ENCODE data around the gene HECTD4.
"Not testable (repeated sequence)": the region's sequence is repeated elsewhere in the genome, so short reads cannot be mapped to it uniquely, and the experiment has no call there.

Gene HECTD4

DNA sequence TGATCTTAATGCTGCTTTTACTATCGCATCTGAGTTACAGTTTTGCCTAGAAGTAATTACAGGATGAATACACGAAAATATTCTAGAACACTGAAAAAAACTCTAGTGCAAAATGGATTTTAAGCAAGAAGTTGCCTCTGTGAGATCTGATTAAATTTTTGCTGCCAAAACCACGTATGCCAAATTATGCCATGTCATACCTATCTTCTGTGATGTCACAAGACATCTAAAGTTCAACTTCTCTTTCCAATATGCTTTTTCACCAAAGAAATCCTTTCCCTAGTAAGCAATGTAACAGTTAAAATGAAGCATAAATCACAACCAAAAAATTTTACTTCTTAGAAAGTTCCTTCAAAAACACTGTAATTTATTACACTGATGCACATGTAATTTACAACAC lies 39.6 kb downstream of the HECTD4 start:
- in situ Hi-C loops (cut with HindIII; ENCODE audit: low pct_unique_long_range_greater_than_20kb, low sequenced_read_pairs): no loop called here
- TF ChIP-seq JUND (IDR thresholded peaks at IDR 0.05; ENCODE audit: low read depth): no peak
- no peak for DNase-seq (ENCODE audit: low read depth in 1 of 2, low spot score in 1 of 2)

DNA sequence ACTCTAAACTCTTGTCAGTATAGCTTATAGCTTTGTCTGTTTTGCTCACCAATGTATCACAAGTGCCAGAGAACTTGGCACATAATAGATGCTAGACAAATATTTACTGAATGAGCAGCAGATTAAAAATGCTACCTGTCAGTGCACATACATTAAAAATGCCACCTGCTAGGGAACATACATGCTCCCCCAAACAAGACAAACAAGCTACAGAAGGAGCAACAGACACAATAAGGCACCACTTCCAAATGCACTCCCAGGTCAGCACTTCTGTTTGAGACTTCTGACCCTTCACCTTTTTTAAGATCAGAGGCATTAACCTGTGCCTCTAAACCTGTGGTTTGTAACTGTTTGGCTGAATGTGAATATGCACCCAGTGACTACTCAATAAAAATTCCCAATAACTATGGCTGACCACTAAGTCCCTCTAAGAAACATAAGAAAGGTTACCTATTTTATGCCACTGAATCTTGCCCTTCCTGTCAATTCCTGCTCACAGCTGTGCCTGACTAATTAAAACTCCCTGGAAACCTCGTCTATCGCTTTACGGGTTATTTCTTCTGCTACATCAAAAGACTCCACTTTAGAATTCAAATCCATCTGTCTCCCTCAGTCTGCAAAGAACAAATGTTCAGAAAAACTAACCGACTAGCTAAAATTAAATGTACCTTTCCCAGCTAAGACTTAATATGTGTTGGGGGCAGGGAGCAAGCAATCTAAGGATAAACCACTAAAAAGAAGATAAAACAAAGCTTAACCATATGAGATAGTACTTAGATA lies 41.0 kb downstream of the HECTD4 start:
- in situ Hi-C loops (cut with HindIII; ENCODE audit: low pct_unique_long_range_greater_than_20kb, low sequenced_read_pairs): no loop called here
- DNase-seq (ENCODE audit: low read depth in 1 of 2, low spot score in 1 of 2): peak in 1 of 2 experiments; percentile 69
- TF ChIP-seq JUND (IDR thresholded peaks at IDR 0.05; ENCODE audit: low read depth): no peak

DNA sequence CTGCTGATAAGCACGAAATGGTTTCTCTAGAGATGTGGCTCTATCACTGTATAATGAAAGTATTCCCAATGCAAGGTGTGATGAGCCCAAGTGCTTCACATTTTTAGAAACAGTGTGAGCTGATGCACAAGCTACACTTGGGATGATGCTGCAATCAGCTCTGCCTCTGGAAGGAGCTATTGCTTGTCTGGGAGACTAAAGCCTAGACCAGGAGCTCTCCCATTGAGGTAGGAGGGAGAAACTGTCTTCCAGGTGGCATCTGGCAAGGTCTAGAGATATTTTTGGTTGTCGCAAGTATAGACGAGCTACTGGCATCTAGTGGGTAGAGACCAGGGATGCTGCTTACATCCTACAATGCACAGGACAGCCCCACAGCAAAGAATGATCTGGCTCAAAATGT lies 42.0 kb downstream of the HECTD4 start:
- in situ Hi-C loops (cut with HindIII; ENCODE audit: low pct_unique_long_range_greater_than_20kb, low sequenced_read_pairs): no loop called here
- no peak for DNase-seq (ENCODE audit: low read depth in 1 of 2, low spot score in 1 of 2)
- TF ChIP-seq JUND (IDR thresholded peaks at IDR 0.05; ENCODE audit: low read depth): no peak

DNA sequence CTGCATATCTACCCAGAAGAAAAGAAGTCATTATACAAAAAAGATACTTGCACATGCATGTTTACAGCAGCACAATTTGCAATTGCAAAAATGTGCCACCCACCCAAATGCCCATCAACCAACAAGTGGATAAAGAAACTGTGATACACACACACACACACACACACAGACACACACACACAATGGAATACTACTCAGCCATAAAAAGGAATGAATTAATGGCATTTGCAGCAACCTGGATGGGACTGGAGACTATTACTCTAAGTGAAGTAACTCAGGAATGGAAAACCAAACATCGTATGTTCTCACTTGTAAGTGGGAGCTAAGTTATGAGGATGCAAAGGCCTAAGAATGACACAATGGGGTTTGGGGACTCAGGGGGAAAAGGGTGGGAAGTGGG lies 47.2 kb downstream of the HECTD4 start:
- in situ Hi-C loops (cut with HindIII; ENCODE audit: low pct_unique_long_range_greater_than_20kb, low sequenced_read_pairs); DNase-seq (ENCODE audit: low read depth in 1 of 2, low spot score in 1 of 2): not testable (repeated sequence)

DNA sequence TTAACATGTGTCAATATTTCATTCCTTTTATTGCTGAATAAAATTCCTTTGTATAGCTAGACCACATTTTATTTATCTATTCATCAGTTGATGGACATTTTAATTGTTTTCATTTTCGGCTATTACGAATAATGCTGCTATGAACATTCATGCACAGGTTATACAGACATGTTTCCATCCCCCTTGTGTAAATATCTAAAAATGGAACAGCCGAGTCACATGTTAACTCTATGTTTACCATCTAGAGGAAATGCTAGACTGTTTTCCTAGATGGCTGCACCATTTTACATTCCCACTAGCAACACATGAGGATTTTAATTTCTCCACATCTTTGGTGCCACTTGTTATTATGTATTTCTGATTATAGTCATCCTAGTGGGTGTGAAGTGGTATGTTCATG lies 49.2 kb downstream of the HECTD4 start:
- in situ Hi-C loops (cut with HindIII; ENCODE audit: low pct_unique_long_range_greater_than_20kb, low sequenced_read_pairs): no loop called here
- no peak for DNase-seq (ENCODE audit: low read depth in 1 of 2, low spot score in 1 of 2)
- no peak for TF ChIP-seq JUND (IDR thresholded peaks at IDR 0.05; ENCODE audit: low read depth)

DNA sequence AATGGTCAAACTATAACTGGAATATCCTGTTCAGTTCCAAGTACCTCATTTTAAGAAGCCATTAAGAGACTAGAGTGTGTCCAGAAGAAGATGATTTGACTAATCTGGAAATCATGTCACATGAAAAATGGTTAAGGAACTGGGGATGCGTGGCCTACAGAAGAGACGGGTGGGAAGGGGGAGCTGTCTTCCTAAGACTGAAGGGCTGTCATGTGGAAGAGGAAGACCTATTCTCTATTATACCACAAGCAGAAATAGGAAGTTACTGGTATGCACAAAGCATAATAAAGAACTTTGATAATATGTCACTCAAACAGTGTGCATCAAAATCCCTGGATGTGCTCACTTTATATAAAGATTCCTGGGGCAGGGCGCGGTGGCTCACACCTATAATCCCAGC lies 50.3 kb downstream of the HECTD4 start:
- in situ Hi-C loops (cut with HindIII; ENCODE audit: low pct_unique_long_range_greater_than_20kb, low sequenced_read_pairs): no loop called here
- no peak for TF ChIP-seq JUND (IDR thresholded peaks at IDR 0.05; ENCODE audit: low read depth)
- DNase-seq (ENCODE audit: low read depth in 1 of 2, low spot score in 1 of 2): no peak

DNA sequence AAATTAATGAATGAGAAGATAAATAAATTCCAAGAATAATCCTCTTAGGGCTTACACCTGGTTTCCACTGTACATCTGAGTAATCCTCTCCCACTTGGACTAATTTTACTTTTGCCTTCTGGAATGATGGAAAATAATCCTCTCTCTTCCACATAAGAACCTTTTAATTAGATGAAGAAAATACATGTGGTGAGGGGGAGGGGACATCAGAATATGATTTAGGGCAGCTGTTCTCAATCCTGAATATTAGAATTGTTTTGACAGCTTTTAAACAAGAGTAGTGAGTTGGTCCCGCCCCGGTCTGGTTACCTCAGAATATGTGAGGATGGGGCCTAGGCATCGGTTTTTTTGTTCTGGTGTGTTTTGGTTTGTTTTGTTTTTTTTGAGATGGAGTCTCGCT lies 51.5 kb downstream of the HECTD4 start:
- TF ChIP-seq JUND (IDR thresholded peaks at IDR 0.05; ENCODE audit: low read depth): no peak
- in situ Hi-C loops (cut with HindIII; ENCODE audit: low pct_unique_long_range_greater_than_20kb, low sequenced_read_pairs): no loop called here
- no peak for DNase-seq (ENCODE audit: low read depth in 1 of 2, low spot score in 1 of 2)

DNA sequence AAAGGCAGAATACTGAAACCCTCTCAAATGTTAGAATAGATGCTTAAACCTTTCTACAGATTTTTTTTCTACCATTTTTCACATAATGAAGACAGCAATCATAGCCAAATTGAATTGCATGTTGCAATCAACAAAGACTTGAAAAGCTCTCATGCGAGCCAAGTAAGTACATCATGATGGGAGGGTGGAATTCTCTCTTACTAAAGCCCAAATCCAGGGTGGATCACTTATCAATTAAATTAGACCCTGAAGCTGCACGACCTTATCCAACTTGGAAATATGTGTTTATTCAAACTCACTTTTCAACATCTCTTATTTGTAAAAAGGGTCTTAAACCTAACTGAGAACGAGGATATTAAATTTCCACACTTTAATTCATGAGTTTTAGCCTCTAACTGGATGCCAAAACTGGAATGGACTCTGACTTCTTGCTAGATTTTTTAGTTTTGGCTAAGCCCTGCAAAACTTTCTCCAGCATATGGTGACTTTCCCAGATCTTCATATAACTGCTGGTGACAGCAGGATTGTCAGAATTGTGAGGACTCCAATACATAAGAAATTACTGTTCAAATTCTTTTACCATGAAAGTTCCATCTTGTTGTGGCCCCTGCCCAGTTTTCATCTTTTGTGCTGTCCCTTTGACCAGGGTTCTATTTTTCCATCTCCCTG lies 53.6 kb downstream of the HECTD4 start:
- TF ChIP-seq JUND (IDR thresholded peaks at IDR 0.05; ENCODE audit: low read depth): no peak
- in situ Hi-C loops (cut with HindIII; ENCODE audit: low pct_unique_long_range_greater_than_20kb, low sequenced_read_pairs): no loop called here
- no peak for DNase-seq (ENCODE audit: low read depth in 1 of 2, low spot score in 1 of 2)

DNA sequence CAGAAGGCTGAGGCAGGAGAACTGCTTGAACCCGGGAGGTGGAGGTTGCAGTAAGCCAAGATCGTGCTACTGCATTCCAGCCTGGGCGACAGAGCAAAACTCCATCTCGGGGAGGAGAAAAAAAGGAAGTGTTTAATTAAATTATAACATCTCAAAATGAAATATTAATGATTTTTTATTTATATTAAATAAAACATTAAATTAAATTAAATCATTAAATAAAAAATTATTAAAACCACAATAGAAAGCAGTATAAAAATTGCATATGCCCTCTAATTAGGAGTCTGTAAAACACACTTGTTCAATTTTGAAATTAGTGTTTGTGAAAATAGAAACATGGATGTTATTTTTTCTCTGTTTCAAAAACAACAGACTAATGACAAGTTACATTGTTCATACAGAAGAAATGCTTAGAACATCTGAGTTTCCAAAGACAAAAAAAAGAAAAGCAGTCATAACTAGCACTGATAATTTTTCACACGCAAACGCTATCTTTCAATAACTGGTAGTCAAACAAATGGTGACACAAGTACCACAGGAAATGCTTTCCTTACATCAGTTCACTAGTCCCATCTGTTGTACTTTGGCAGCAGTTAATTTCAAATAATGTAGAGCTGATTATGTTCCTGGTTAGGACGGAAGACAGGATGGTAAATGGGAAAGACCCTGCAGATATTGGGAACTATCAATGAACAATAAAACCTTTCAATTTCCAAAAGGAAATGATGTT lies 54.9 kb downstream of the HECTD4 start:
- DNase-seq (ENCODE audit: low read depth in 1 of 2, low spot score in 1 of 2): no peak
- no peak for TF ChIP-seq JUND (IDR thresholded peaks at IDR 0.05; ENCODE audit: low read depth)
- in situ Hi-C loops (cut with HindIII; ENCODE audit: low pct_unique_long_range_greater_than_20kb, low sequenced_read_pairs): no loop called here

DNA sequence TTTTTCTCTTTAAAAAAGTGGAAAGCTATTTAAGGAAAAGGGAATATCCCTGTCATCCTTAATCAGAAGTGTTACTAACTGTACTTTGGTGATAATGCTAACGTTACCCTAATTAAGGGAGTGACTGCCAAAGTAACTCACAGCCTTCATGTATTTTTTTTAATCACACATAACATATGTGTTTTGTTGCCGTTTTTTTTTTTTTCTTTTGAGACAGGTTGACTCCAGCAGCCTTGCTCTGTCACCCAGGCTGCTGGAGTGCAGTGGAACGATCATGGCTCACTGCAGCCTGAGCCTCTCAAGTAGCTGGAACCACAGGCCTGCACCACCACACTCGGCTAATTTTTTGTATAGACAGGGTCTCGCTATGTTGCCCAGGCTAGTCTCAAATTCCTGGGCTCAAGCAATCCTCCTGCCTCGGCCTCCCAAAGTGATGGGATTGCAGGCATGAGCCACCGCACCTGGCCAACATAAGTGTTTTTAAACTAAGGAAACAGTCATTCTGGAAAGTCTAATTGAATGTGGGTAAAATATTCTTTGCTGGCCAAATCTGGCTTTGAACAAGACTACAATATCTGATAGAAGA lies 56.5 kb downstream of the HECTD4 start:
- in situ Hi-C loops (cut with HindIII; ENCODE audit: low pct_unique_long_range_greater_than_20kb, low sequenced_read_pairs): no loop called here
- TF ChIP-seq JUND (IDR thresholded peaks at IDR 0.05; ENCODE audit: low read depth): no peak
- DNase-seq (ENCODE audit: low read depth in 1 of 2, low spot score in 1 of 2): no peak

DNA sequence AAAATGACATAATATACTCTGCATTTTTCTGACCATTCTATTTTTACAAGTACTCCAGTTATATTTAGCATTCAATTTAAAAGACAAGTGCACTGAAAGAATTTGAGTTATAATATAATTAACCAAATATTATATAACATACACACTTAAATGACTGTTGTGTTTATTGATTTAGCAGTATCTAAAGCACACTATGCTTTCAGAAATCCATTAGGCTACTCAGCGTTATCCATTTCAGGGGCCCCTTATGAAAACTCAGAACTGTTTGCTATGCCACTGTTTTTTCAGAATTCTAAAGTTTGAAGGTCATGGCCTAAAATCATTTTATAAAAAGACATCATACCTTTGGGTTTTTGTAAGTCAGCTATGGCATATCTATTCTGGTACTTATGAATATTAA lies 57.1 kb downstream of the HECTD4 start:
- DNase-seq (ENCODE audit: low read depth in 1 of 2, low spot score in 1 of 2): no peak
- in situ Hi-C loops (cut with HindIII; ENCODE audit: low pct_unique_long_range_greater_than_20kb, low sequenced_read_pairs): no loop called here
- TF ChIP-seq JUND (IDR thresholded peaks at IDR 0.05; ENCODE audit: low read depth): no peak

DNA sequence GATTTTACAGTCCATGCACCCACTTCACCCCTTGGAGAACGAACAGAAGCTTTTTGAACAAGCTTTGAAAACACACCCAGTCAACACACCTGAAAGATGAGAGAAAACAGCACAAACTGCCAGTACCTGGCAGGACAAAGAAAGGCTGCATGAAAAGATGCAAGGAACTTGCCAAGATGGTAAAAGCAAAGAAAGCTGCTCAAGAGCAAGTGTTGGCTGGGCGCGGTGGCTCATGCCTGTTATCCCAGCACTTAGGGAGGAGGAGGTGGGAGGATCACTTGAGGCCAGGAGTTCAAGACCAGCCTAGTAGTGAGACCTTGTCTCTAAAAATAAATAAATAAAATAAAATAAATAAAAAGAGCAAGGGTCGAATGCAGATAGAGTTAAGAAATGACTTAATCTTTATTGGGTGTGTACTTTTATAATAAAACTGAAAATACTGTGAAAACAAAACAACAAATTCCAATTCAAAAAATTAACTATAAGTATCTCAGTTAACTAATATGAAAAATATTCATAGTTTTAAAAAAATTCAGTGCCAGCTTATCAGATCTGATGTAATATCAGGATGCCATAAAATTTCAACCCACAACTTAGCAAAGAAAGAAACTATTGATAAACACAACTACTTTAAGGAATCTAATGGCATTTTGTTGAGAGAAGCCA lies 59.2 kb downstream of the HECTD4 start:
- no peak for TF ChIP-seq JUND (IDR thresholded peaks at IDR 0.05; ENCODE audit: low read depth)
- in situ Hi-C loops (cut with HindIII; ENCODE audit: low pct_unique_long_range_greater_than_20kb, low sequenced_read_pairs): no loop called here
- DNase-seq (ENCODE audit: low read depth in 1 of 2, low spot score in 1 of 2): no peak

Data from T47D (cell line).